ENCODE measurements around the gene PSTPIP1.
A peak's percentile ranks its signal among the peaks of the same experiment; 100 is the strongest.
"Not testable (repeated sequence)": the region's sequence is repeated elsewhere in the genome, so short reads cannot be mapped to it uniquely, and the experiment has no call there.

Gene PSTPIP1

GRCh38 chr15:76994971-76995945 is at the start of gene PSTPIP1:
Gene PSTPIP1 (plus strand): TSS chr15:76995126. CDS start chr15:76995574, 448 bp downstream.
- DNase-seq, result no peak

- peak; percentile 47 for DNase-seq
Observed at GRCh38 chr15:76945494-76946093, 49.3 kb upstream of the PSTPIP1 start.

- no peak for DNase-seq
Observed at GRCh38 chr15:76947454-76947853, 47.5 kb upstream of the PSTPIP1 start.

GRCh38 chr15:76951220-76951619 is 43.7 kb upstream of the PSTPIP1 start:
- no peak for DNase-seq

- DNase-seq, result no peak
Observed at GRCh38 chr15:76953913-76954312, 41.0 kb upstream of the PSTPIP1 start.

- no peak for DNase-seq
Observed at GRCh38 chr15:76954744-76955143, 40.2 kb upstream of the PSTPIP1 start.

GRCh38 chr15:76961268-76962011 is 33.5 kb upstream of the PSTPIP1 start:
- DNase-seq, result no peak

- DNase-seq, result no peak
Observed at GRCh38 chr15:76962337-76963013, 32.5 kb upstream of the PSTPIP1 start.

- DNase-seq, result no peak
Observed at GRCh38 chr15:76963596-76963995, 31.3 kb upstream of the PSTPIP1 start.

- peak; percentile 15 for DNase-seq
Observed at GRCh38 chr15:76964157-76964556, 30.8 kb upstream of the PSTPIP1 start.

GRCh38 chr15:76966051-76966450 is 28.9 kb upstream of the PSTPIP1 start:
- DNase-seq, result not testable (repeated sequence)

GRCh38 chr15:76967067-76967466 is 27.9 kb upstream of the PSTPIP1 start:
- DNase-seq, result no peak

- no peak for DNase-seq
Observed at GRCh38 chr15:76968306-76968705, 26.6 kb upstream of the PSTPIP1 start.

GRCh38 chr15:76972389-76973361 is 22.3 kb upstream of the PSTPIP1 start:
- no peak for DNase-seq

GRCh38 chr15:76973362-76973743 is 21.6 kb upstream of the PSTPIP1 start:
- DNase-seq, result peak; percentile 30

- no peak for DNase-seq
Observed at GRCh38 chr15:76973906-76974305, 21.0 kb upstream of the PSTPIP1 start.

- DNase-seq, result no peak
Observed at GRCh38 chr15:76974456-76975036, 20.4 kb upstream of the PSTPIP1 start.

- DNase-seq, result no peak
Observed at GRCh38 chr15:76976141-76976540, 18.8 kb upstream of the PSTPIP1 start.

GRCh38 chr15:76976572-76977270 is 18.2 kb upstream of the PSTPIP1 start:
- DNase-seq, result no peak

- no peak for DNase-seq
Observed at GRCh38 chr15:76978522-76979330, 16.2 kb upstream of the PSTPIP1 start.
